HL-60 (cell line): ENCODE measurements around the gene MRPL2.

ENCODE experiments used
- DNase-seq, 2 experiments: peaks; one replicate each; pipeline ENCODE4 v3.0.0-alpha.2; 2010 to 2020; ENCODE audit warnings: low read depth in 1 of 2, low spot score in 1 of 2
- H3K27ac ChIP-seq: fragments of 250-450 bp; sonication (Bioruptor Pico); replicated peaks from 2 replicates; pipeline ENCODE4 v1.5.1; 2020; ENCODE audit warnings: mild to moderate bottlenecking, moderate library complexity
- H3K27me3 ChIP-seq: fragments of 250-450 bp; sonication (Bioruptor Pico); 2 replicates; pipeline ENCODE4 v1.5.1; 2021; ENCODE audit warnings: mild to moderate bottlenecking, moderate library complexity; ENCODE audit not compliant: insufficient read depth, poor library complexity, severe bottlenecking
- H3K4me3 ChIP-seq: replicated peaks from 2 replicates; pipeline ENCODE4 v1.5.1; 2011; ENCODE audit warnings: mild to moderate bottlenecking, control low read depth, low read length; ENCODE audit not compliant: insufficient read depth
- CTCF ChIP-seq: IDR thresholded peaks from one replicate; pipeline ENCODE4 v1.5.1; 2011; ENCODE audit warnings: low read length, control low read depth, inconsistent platforms; ENCODE audit not compliant: insufficient read depth
- GABPA ChIP-seq: IDR thresholded peaks from 2 replicates; pipeline ENCODE4 v1.6.1; 2012; ENCODE audit warnings: low read depth
- POLR2AphosphoS5 ChIP-seq: IDR thresholded peaks from 2 replicates; pipeline ENCODE4 v1.6.1; 2012; ENCODE audit warnings: low read depth
- REST ChIP-seq: IDR thresholded peaks from 2 replicates; pipeline ENCODE4 v1.6.1; 2012; ENCODE audit warnings: low read depth; ENCODE audit not compliant: insufficient replicate concordance
- SPI1 ChIP-seq: IDR thresholded peaks from 2 replicates; pipeline ENCODE4 v1.6.1; 2012; ENCODE audit warnings: low read depth, mild to moderate bottlenecking, borderline replicate concordance

Gene MRPL2

DNA sequence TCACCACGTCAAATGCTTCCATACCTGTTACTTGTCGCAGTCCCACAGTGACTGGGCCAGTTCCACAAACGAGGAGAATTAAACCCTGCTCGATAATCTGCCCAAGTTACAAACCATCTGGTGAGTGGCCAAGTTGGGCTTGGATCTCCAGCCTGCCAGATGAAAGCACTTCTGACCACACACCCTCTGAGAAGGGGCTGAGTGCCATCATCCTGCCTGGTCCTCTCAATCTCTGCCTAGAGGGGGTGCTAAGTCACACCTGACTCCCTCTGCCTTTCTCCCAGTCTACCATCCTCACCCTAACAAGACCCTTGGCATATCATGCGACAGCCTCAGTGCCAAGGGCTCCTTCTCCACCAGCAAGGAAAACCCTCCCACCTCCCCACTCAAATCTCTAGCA lies 22.0 kb downstream of the MRPL2 start:
- TF ChIP-seq POLR2AphosphoS5 = no peak
- TF ChIP-seq CTCF = no peak
- no peak for TF ChIP-seq REST
- TF ChIP-seq GABPA = no peak
- TF ChIP-seq SPI1 = no peak
- no peak for DNase-seq
- H3K4me3 ChIP-seq = no peak overlapping the region
- H3K27me3 ChIP-seq = no peaks in the 10 kb centered on the region
- H3K27ac ChIP-seq = no peak overlapping the region

- H3K27ac ChIP-seq = no peak overlapping the region
- H3K4me3 ChIP-seq = no peak overlapping the region
- TF ChIP-seq REST = no peak
- TF ChIP-seq GABPA = no peak
- no peak for TF ChIP-seq SPI1
- no peak for TF ChIP-seq POLR2AphosphoS5
- no peak for TF ChIP-seq CTCF
- no peaks in the 10 kb centered on the region for H3K27me3 ChIP-seq
- no peak for DNase-seq
Observed at GRCh38 chr6:43036712-43037111, 22.5 kb downstream of the MRPL2 start.

GRCh38 chr6:43035495-43036194 lies 23.6 kb downstream of the MRPL2 start:
- H3K4me3 ChIP-seq = no peak overlapping the region
- no peak for TF ChIP-seq POLR2AphosphoS5
- no peak for TF ChIP-seq SPI1
- TF ChIP-seq GABPA = no peak
- TF ChIP-seq REST = no peak
- TF ChIP-seq CTCF = no peak
- H3K27ac ChIP-seq = no peak overlapping the region
- no peak for DNase-seq
- H3K27me3 ChIP-seq = no peaks in the 10 kb centered on the region
